Measurements from ENCODE around the gene HOXD3. TPM values are rescaled to one million over a fixed set of nuclear protein-coding genes. Genes with fewer than 3 reads are reported as not detected.

The HOXD3 gene
- total and polyA plus RNA-seq, 4 donors: not detected

DNA sequence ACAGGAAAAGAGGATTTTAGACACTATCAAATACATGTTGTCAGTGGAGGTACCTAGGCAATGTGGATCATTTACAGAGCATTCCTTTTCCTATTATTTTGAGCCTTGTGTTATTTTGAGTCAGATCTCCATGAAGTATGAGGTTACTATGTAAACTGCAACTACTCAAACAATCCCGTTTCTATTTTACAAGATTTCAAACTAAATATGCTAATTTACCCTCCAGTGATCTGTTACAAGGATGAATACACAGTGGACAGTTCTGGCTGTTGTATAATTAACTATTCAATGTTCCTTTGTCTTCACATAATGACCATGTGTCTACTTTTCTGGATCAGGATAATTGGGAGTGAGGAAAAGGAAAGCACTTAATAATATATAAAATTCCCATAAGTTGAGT, 35.9 kb downstream of the HOXD3 start (continued):
- TF ChIP-seq EGR1 (IDR thresholded peaks at IDR 0.05; ENCODE audit: low read depth in 2 of 2): no peak
- no peak for TF ChIP-seq ZBTB33 (IDR thresholded peaks at IDR 0.05)
- TF ChIP-seq GABPA (IDR thresholded peaks at IDR 0.05 in 1 of 2, conservative IDR thresholded peaks at IDR 0.05 in 1 of 2): no peak
- no peak for TF ChIP-seq JUND (IDR thresholded peaks at IDR 0.05)
- TF ChIP-seq HNF4G (IDR thresholded peaks at IDR 0.05): no peak
- TF ChIP-seq SP1 (IDR thresholded peaks at IDR 0.05): no peak
- TF ChIP-seq YY1 (IDR thresholded peaks at IDR 0.05): no peak

DNA sequence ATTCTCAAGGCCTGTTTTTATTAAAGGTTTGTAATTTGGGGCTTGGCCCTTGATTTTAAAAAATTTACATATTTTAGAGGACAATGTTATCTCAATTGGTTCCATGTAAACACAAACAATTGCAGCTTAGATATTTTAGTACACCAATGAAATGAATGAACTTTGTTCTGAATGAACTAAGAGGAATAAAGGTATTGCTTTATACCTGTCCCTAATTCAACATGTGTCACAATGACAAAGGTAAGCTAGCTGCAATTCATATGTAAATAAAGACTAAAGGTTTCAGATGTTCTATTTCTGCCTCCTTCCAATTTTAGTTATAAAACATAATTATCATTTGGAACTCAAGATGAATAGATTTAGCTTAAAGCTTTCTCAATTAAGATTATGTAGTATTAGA, 42.8 kb downstream of the HOXD3 start:
- no peak for DNase-seq (ENCODE audit: low spot score)
- no peak overlapping the region for H3K4me3 ChIP-seq (ENCODE audit: low read depth in 1 of 3, low read length in 3 of 3)
- peaks cover 0 to 10% (median 6%) of the 10 kb centered on the region in 4 donors for H3K27me3 ChIP-seq (ENCODE audit: control insufficient read depth in 4 of 4, insufficient read depth in 4 of 4, low read length in 3 of 4)
- no peaks in the 10 kb centered on the region for H3K4me1 ChIP-seq (ENCODE audit: control insufficient read depth in 4 of 4, insufficient read depth in 4 of 4, low read length in 3 of 4)
- no peak overlapping the region for H3K27ac ChIP-seq (ENCODE audit: low read depth in 1 of 2, low read length in 2 of 2)
- peaks cover 0 to 2% (median 0%) of the 10 kb centered on the region in 4 donors for H3K9me3 ChIP-seq (ENCODE audit: control insufficient read depth in 4 of 4, low read length in 3 of 4)
- no peak for TF ChIP-seq REST (IDR thresholded peaks at IDR 0.05)
- TF ChIP-seq, protein P1, sequence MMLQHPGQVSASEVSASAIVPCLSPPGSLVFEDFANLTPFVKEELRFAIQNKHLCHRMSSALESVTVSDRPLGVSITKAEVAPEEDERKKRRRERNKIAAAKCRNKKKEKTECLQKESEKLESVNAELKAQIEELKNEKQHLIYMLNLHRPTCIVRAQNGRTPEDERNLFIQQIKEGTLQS (IDR thresholded peaks at IDR 0.05): no peak
- no peak for TF ChIP-seq FOXA2 (IDR thresholded peaks at IDR 0.05)
- no peak for TF ChIP-seq RAD21 (IDR thresholded peaks at IDR 0.05)
- TF ChIP-seq SP1 (IDR thresholded peaks at IDR 0.05): no peak
- TF ChIP-seq HNF4A (conservative IDR thresholded peaks at IDR 0.05): no peak
- H3K36me3 ChIP-seq (ENCODE audit: control insufficient read depth in 4 of 4, insufficient read depth in 3 of 4, low read depth in 1 of 4, low read length in 3 of 4): no peaks in the 10 kb centered on the region
- no peak overlapping the region for H3K9ac ChIP-seq (ENCODE audit: low read depth in 1 of 2, low read length in 2 of 2)

- Histone ChIP-seq H3K9ac (ENCODE audit: low read depth in 1 of 2, low read length in 2 of 2) (no peak overlapping the region), H3K27ac (ENCODE audit: low read depth in 1 of 2, low read length in 2 of 2) (no peak overlapping the region), H3K4me1 (ENCODE audit: control insufficient read depth in 4 of 4, insufficient read depth in 4 of 4, low read length in 3 of 4) (no peaks in the 10 kb centered on the region), H3K9me3 (ENCODE audit: control insufficient read depth in 4 of 4, low read length in 3 of 4) (peaks cover 0 to 2% (median 0%) of the 10 kb centered on the region in 4 donors), H3K4me3 (ENCODE audit: low read depth in 1 of 3, low read length in 3 of 3) (no peak overlapping the region), H3K36me3 (ENCODE audit: control insufficient read depth in 4 of 4, insufficient read depth in 3 of 4, low read depth in 1 of 4, low read length in 3 of 4) (no peaks in the 10 kb centered on the region), H3K27me3 (ENCODE audit: control insufficient read depth in 4 of 4, insufficient read depth in 4 of 4, low read length in 3 of 4) (peaks cover 0 to 9% (median 6%) of the 10 kb centered on the region in 4 donors)
- WGBS: 47% methylated on average over 21 of the region's 21 CpGs
- DNase-seq (ENCODE audit: low spot score): no peak
- TF ChIP-seq RAD21 (IDR thresholded peaks at IDR 0.05): no peak
- TF ChIP-seq, protein P2, sequence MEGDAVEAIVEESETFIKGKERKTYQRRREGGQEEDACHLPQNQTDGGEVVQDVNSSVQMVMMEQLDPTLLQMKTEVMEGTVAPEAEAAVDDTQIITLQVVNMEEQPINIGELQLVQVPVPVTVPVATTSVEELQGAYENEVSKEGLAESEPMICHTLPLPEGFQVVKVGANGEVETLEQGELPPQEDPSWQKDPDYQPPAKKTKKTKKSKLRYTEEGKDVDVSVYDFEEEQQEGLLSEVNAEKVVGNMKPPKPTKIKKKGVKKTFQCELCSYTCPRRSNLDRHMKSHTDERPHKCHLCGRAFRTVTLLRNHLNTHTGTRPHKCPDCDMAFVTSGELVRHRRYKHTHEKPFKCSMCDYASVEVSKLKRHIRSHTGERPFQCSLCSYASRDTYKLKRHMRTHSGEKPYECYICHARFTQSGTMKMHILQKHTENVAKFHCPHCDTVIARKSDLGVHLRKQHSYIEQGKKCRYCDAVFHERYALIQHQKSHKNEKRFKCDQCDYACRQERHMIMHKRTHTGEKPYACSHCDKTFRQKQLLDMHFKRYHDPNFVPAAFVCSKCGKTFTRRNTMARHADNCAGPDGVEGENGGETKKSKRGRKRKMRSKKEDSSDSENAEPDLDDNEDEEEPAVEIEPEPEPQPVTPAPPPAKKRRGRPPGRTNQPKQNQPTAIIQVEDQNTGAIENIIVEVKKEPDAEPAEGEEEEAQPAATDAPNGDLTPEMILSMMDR (IDR thresholded peaks at IDR 0.05; ENCODE audit: low read depth, low read length, missing input control): no peak
- TF ChIP-seq YY1 (IDR thresholded peaks at IDR 0.05): no peak
- TF ChIP-seq FOXA2 (IDR thresholded peaks at IDR 0.05): no peak
- TF ChIP-seq TAF1 (conservative IDR thresholded peaks at IDR 0.05): no peak
- TF ChIP-seq GABPA (IDR thresholded peaks at IDR 0.05 in 1 of 2, conservative IDR thresholded peaks at IDR 0.05 in 1 of 2): no peak
- no peak for TF ChIP-seq JUND (IDR thresholded peaks at IDR 0.05)
- TF ChIP-seq EGR1 (IDR thresholded peaks at IDR 0.05; ENCODE audit: low read depth in 2 of 2): no peak
- no peak for TF ChIP-seq ZBTB33 (IDR thresholded peaks at IDR 0.05)
- TF ChIP-seq REST (IDR thresholded peaks at IDR 0.05): no peak
- no peak for TF ChIP-seq NR2F2 (IDR thresholded peaks at IDR 0.05)
- no peak for TF ChIP-seq HNF4A (conservative IDR thresholded peaks at IDR 0.05)
- no peak for TF ChIP-seq FOXA1 (IDR thresholded peaks at IDR 0.05)
- TF ChIP-seq, protein P1 (IDR thresholded peaks at IDR 0.05): no peak
These were observed 43.9 kb downstream of the HOXD3 start for GRCh38 chr2:176200971-176201370.

All from liver (tissue), 9 donors.